ENCODE results near the gene SRRD. TPM values are rescaled to one million over a fixed set of nuclear protein-coding genes. Genes with fewer than 3 reads are reported as not detected.

SRRD gene
- total and polyA plus RNA-seq, 10 donors = 9.9 to 21.1 (median 17.9) TPM

GRCh38 chr22:26443901-26444690 lies 39.6 kb upstream of the SRRD start:
- Histone ChIP-seq H3K36me3 (peaks cover 0 to 43% (median 2%) of the 10 kb centered on the region in 6 donors), H3K4me1 (peaks cover 0 to 4% (median 0%) of the 10 kb centered on the region in 6 donors), H3K9me3 (no peaks in the 10 kb centered on the region), H3K27me3 (replicated peaks in 1 of 7) (no peaks in the 10 kb centered on the region), H3K27ac (no peak overlapping the region), H3K4me3 (no peak overlapping the region)
- intact Hi-C loops (cut with DNase I; ENCODE audit: low total_unique reads) = no loop called here
- no peak for DNase-seq
- WGBS, 5 donors = 92 to 97% (median 94%) methylated on average over 16 of the region's 16 CpGs
- TF ChIP-seq POLR2AphosphoS5 (IDR thresholded peaks at IDR 0.05) = no peak
- TF ChIP-seq POLR2A (IDR thresholded peaks at IDR 0.05) = no peak
- no peak for TF ChIP-seq CTCF (IDR thresholded peaks at IDR 0.05 in 8 of 11, conservative IDR thresholded peaks at IDR 0.05 in 3 of 11)

- Histone ChIP-seq H3K4me3 (no peak overlapping the region), H3K27ac (no peak overlapping the region), H3K27me3 (replicated peaks in 1 of 7) (no peaks in the 10 kb centered on the region), H3K36me3 (peaks cover 0 to 48% (median 2%) of the 10 kb centered on the region in 6 donors), H3K9me3 (no peaks in the 10 kb centered on the region), H3K4me1 (peaks cover 0 to 4% (median 0%) of the 10 kb centered on the region in 6 donors)
- no peak for TF ChIP-seq CTCF (IDR thresholded peaks at IDR 0.05 in 8 of 11, conservative IDR thresholded peaks at IDR 0.05 in 3 of 11)
- no peak for TF ChIP-seq POLR2A (IDR thresholded peaks at IDR 0.05)
- TF ChIP-seq POLR2AphosphoS5 (IDR thresholded peaks at IDR 0.05) = no peak
- intact Hi-C loops (cut with DNase I; ENCODE audit: low total_unique reads) = no loop called here
- 90 to 95% (median 94%) methylated on average over 8 of the region's 8 CpGs for WGBS, 5 donors
- DNase-seq = no peak
These were observed 38.9 kb upstream of the SRRD start for GRCh38 chr22:26444777-26445176.

- 84 to 87% (median 87%) methylated on average over 15 of the region's 15 CpGs for WGBS, 5 donors
- H3K4me1 ChIP-seq = peaks cover 0 to 4% (median 0%) of the 10 kb centered on the region in 6 donors
- H3K9me3 ChIP-seq = no peaks in the 10 kb centered on the region
- intact Hi-C loops (cut with DNase I; ENCODE audit: low total_unique reads) = no loop called here
- DNase-seq = no peak
- no peaks in the 10 kb centered on the region for H3K27me3 ChIP-seq (replicated peaks in 1 of 7)
- no peak overlapping the region for H3K4me3 ChIP-seq
- TF ChIP-seq POLR2A (IDR thresholded peaks at IDR 0.05) (no peak), POLR2AphosphoS5 (IDR thresholded peaks at IDR 0.05) (peak in 1 of 3 donors; percentile 21), CTCF (IDR thresholded peaks at IDR 0.05 in 8 of 11, conservative IDR thresholded peaks at IDR 0.05 in 3 of 11) (no peak)
- no peak overlapping the region for H3K27ac ChIP-seq
- H3K36me3 ChIP-seq = peaks cover 0 to 57% (median 5%) of the 10 kb centered on the region in 6 donors
These were observed 38.0 kb upstream of the SRRD start for GRCh38 chr22:26445577-26446275.

Data from spleen (tissue), 11 donors.